D721Med (cell line): Measurements from ENCODE around the gene ACY1.
"Not testable (repeated sequence)": the region's sequence is repeated elsewhere in the genome, so short reads cannot be mapped to it uniquely, and the experiment has no call there.

ENCODE experiments used
- DNase-seq: peaks from one replicate; pipeline ENCODE4 v3.0.0; 2011; ENCODE audit warnings: low spot score; ENCODE audit not compliant: insufficient read length
- FAIRE-seq: peaks from 2 replicates; lab custom pipeline; 2011; peaks lifted over from hg19 to GRCh38; lab: Jason Lieb, UNC
- TF ChIP-seq, protein P1 (sequence below): IDR thresholded peaks from 2 replicates; pipeline ENCODE4 v1.5.1; 2012; ENCODE audit warnings: mild to moderate bottlenecking, control low read depth; ENCODE audit not compliant: insufficient read depth; ENCODE audit errors: missing control alignments

The ACY1 gene

GRCh38 chr3:52030714-52031310, 47.5 kb downstream of the ACY1 start:
- TF ChIP-seq, protein P1, sequence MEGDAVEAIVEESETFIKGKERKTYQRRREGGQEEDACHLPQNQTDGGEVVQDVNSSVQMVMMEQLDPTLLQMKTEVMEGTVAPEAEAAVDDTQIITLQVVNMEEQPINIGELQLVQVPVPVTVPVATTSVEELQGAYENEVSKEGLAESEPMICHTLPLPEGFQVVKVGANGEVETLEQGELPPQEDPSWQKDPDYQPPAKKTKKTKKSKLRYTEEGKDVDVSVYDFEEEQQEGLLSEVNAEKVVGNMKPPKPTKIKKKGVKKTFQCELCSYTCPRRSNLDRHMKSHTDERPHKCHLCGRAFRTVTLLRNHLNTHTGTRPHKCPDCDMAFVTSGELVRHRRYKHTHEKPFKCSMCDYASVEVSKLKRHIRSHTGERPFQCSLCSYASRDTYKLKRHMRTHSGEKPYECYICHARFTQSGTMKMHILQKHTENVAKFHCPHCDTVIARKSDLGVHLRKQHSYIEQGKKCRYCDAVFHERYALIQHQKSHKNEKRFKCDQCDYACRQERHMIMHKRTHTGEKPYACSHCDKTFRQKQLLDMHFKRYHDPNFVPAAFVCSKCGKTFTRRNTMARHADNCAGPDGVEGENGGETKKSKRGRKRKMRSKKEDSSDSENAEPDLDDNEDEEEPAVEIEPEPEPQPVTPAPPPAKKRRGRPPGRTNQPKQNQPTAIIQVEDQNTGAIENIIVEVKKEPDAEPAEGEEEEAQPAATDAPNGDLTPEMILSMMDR: no peak
- DNase-seq (no peak), FAIRE-seq (no peak)

DNA sequence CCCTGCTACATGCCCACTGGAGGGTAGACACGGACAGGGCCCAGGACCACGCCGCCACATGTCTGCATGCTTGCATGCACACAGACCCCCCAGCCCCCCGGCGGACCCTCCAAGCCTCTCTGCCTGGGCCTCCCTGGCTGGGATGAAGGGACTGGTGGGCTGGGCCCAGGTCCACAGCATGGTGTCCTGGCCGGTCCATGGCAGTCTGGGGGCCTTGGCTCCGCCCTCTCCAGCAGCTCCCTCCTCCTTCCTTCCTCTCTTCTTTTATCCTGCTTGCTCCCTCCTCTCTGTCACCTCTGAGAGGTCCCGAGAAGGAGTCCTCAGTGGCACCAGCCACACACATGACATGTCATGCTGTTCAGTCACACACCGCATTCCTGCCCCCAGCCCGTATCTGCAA, 48.6 kb downstream of the ACY1 start:
- DNase-seq (no peak), FAIRE-seq (no peak)
- TF ChIP-seq, protein P1: no peak

DNA sequence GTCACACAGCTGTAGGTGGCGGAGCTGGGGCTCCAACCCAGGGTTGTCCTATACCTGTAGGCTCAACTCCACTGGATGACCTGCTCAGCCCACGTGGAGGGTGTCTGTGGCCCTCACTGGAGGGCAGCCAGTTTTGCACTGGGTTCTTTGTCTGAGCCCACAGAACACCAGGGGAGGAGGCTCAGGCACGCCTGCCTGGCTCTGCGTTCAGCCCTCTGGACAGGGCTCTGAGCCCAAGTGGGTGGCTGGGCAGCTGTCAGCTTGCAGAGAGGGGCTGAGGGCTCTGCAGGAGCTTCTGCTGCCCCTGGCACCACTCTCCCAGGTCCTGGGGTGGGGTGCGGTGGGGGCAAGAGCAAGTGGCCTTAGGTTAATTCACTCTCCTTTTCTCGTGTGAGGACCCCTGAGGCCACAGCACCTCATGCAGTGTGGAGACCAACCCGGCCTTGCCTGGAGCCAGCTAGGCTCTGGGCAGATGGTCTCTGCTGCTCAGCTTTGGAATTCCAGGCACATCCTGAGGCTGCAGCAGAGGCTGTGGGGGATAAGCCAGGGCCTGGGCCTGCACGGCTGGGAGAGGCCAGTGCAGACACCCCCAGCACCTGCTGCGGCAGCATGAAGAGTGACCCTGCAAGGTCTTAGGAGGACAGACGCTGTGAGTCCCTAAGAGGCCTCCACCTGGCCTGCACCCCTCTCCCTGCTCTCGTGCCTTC, 49.5 kb downstream of the ACY1 start:
- no peak for DNase-seq
- TF ChIP-seq, protein P1: no peak
- FAIRE-seq: no peak

DNA sequence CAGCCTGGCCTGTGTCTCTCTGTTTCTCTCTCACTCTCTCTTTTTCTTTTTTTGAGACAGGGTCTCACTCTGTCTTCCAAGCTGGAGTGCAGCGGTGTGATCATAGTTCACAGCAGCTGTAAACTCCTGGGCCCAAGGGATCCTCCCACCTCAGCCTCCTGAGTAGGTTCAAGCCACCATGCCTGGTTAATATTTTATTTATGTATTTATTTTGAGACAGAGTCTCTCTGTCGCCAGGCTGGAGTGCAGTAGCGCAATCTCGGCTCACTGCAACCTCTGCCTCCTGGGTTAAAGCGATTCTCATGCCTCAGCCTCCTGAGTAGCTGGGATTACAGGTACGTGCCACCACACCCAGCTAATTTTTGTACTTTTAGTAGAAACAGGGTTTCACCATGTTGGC, 50.4 kb downstream of the ACY1 start:
- DNase-seq, FAIRE-seq: not testable (repeated sequence)

DNA sequence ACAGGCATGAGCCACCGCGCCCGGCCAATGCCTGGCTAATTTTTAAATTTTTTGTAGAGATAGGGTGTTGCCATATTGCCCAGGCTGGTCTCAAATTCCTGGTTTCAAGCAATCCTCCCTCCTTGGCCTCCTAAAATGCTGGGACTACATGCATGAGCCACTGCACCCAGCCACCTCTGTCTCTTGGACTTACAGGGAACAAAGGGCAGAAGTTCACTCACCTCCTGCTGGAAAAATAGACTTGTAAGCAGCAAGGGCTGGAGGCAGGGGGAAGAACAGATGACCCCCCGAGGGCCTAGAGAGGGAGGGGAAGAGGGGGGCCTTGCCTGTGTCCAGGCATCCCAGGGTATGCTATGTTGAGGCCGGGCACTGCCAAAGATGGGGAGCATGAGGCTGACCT, 50.9 kb downstream of the ACY1 start:
- DNase-seq (no peak), FAIRE-seq (no peak)
- TF ChIP-seq, protein P1: no peak

DNA sequence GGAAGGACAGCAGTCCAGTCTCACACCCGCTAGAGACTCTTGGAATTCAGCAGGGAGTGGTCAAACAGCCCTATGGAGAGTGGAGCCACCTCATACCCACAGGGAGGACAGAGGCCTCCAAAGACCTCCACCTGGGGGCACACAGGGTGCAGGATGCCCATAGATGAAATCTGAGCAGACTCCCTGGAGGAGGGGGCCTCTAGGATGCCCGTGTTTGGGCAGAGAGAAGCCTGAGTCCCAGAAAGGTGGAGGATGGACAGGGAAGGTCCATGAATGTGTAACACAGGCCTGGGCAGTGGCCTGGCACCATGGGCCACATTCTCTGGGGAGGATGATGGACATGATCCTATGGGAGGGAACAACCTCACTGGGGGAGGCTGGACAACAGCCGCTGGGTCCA, 51.3 kb downstream of the ACY1 start:
- no peak for FAIRE-seq
- TF ChIP-seq, protein P1: no peak
- DNase-seq: no peak

- TF ChIP-seq, protein P1: no peak
- FAIRE-seq (no peak), DNase-seq (no peak)
Measured at GRCh38 chr3:52036222-52036694, 52.9 kb downstream of the ACY1 start.
